AG04450 (cell line): ENCODE measurements around the gene PLA2G7. TPM values are rescaled to one million over a fixed set of nuclear protein-coding genes. Genes with fewer than 3 reads are reported as not detected.
"Not testable (repeated sequence)": the region's sequence is repeated elsewhere in the genome, so short reads cannot be mapped to it uniquely, and the experiment has no call there.

Experiments
- CTCF ChIA-PET: fragments of 300-600, 350-600 bp; formaldehyde crosslinking; extraction: SDS; loops from one replicate; lab custom pipeline; 2022; ENCODE audit warnings: antibody characterized with exemption, inconsistent platforms; lab: Charles Lee
- POLR2A ChIA-PET: fragments of 350-600 bp; formaldehyde crosslinking; extraction: SDS; loops from one replicate; lab custom pipeline; 2021; ENCODE audit warnings: antibody characterized with exemption, inconsistent platforms; lab: Yijun Ruan, JAX
- DNase-seq: peaks from one replicate; pipeline ENCODE4 v3.0.0-alpha.2; 2011; ENCODE audit warnings: low read depth, low spot score
- H3K27ac ChIP-seq: one replicate; pipeline ENCODE4 v1.5.1; 2012; ENCODE audit warnings: low read depth, low read length, control low read depth
- H3K27me3 ChIP-seq: one replicate; pipeline ENCODE4 v1.6.0; 2012; ENCODE audit warnings: low read length; ENCODE audit not compliant: control insufficient read depth, insufficient read depth
- H3K4me3 ChIP-seq: 2 replicates; pipeline ENCODE4 v1.5.1; 2011; ENCODE audit warnings: mild to moderate bottlenecking, low read depth, low read length, control low read depth
- H3K9me3 ChIP-seq: 2 replicates; pipeline ENCODE4 v1.5.1; 2012; ENCODE audit warnings: low read length; ENCODE audit not compliant: control insufficient read depth, insufficient read depth
- CTCF ChIP-seq: IDR thresholded peaks from 2 replicates; pipeline ENCODE4 v1.5.1; 2011; ENCODE audit warnings: low read depth, low read length, control low read depth, inconsistent platforms
- polyA plus RNA-seq: library from polyadenylated mRNA; depleted of rRNA; stranded (reverse); fragments of >200 nt; gene quantifications from 2 replicates; pipeline ENCODE4 v1.2.3, GENCODE V29; 2011

The PLA2G7 gene
- polyA plus RNA-seq, 1 experiment: not detected

- Histone ChIP-seq H3K27me3 (no peaks in the 10 kb centered on the region), H3K4me3 (no peak overlapping the region), H3K9me3 (no peaks in the 10 kb centered on the region), H3K27ac (no peak overlapping the region)
- ChIA-PET CTCF (no interaction called here), POLR2A (no interaction called here)
- TF ChIP-seq CTCF: no peak
- DNase-seq: no peak
Observed at GRCh38 chr6:46748940-46749503, 13.8 kb upstream of the PLA2G7 start.

- TF ChIP-seq CTCF: no peak
- ChIA-PET CTCF (no interaction called here), POLR2A (no interaction called here)
- no peaks in the 10 kb centered on the region for H3K27me3 ChIP-seq
- H3K4me3 ChIP-seq: no peak within 1 kb of the TSS
- no peak within 1 kb of the TSS for H3K27ac ChIP-seq
- no peak for DNase-seq
- no peaks in the 10 kb centered on the region for H3K9me3 ChIP-seq
Observed at GRCh38 chr6:46746696-46747095, 11.5 kb upstream of the PLA2G7 start, which contains the start of gene ANKRD66. TSS of gene ANKRD66 (plus strand) at chr6:46746933. CDS start at chr6:46751949, 5,016 bp downstream.

GRCh38 chr6:46745973-46746372 is 10.8 kb upstream of the PLA2G7 start:
- no peak overlapping the region for H3K4me3 ChIP-seq
- H3K27ac ChIP-seq: no peak overlapping the region
- DNase-seq: no peak
- POLR2A ChIA-PET: no interaction called here
- H3K9me3 ChIP-seq: no peaks in the 10 kb centered on the region
- no peak for TF ChIP-seq CTCF
- CTCF ChIA-PET: interaction anchor here (0.7 kb wide), 1 partner anchor 10 kb away, joined by 3 read pairs; no protein-coding TSS in a partner anchor
- no peaks in the 10 kb centered on the region for H3K27me3 ChIP-seq

DNA sequence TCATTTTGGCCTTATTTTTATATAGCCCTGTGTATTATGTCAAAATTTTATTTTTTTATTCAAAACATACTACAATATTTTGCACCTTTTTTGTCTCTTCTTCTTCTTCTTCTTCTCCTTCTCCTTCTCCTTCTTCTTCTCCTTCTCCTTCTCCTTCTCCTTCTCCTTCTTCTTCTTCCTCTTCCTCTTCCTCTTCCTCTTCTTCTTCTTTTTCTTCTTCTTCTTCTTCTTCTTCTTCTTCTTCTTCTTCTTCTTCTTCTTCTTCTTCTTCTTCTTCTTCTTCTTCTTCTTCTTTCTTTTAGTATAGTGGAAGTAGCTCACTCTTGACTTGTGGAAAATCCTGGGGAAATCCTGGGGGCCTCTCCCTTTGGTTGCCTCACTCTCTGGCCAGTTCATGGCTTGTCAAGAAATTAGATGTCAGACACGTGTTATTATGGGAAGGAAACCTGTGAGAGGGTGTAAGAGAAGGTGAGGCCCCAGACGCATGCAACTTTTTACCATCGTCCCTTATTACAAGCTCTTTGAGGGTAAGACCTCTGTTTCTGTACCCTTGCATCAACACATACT is 9.1 kb upstream of the PLA2G7 start:
- DNase-seq, H3K4me3 ChIP-seq, H3K27me3 ChIP-seq, H3K9me3 ChIP-seq, CTCF ChIA-PET, H3K27ac ChIP-seq, POLR2A ChIA-PET: not testable (repeated sequence)

GRCh38 chr6:46743425-46744158 is 8.4 kb upstream of the PLA2G7 start:
- no peak for TF ChIP-seq CTCF
- no peak for DNase-seq
- ChIA-PET CTCF (no interaction called here), POLR2A (no interaction called here)
- no peak overlapping the region for H3K4me3 ChIP-seq
- H3K9me3 ChIP-seq: no peaks in the 10 kb centered on the region
- no peaks in the 10 kb centered on the region for H3K27me3 ChIP-seq
- no peak overlapping the region for H3K27ac ChIP-seq
